Smooth muscle cell (in vitro differentiated cells): ENCODE measurements around the gene ALDH3B2. TPM values are rescaled to one million over a fixed set of nuclear protein-coding genes. Genes with fewer than 3 reads are reported as not detected.

Source experiments
- DNase-seq: peaks from one replicate; lab custom pipeline; 2025; ENCODE audit not compliant: unreplicated experiment; lab: John Stamatoyannopoulos, UW
- H2AFZ ChIP-seq: fragments of 200-600 bp; sonication (generic); 2 replicates; pipeline ENCODE4 v1.6.0; 2016; ENCODE audit warnings: antibody characterized with exemption, low read depth, mild to moderate bottlenecking
- H3F3A ChIP-seq: fragments of 200-600 bp; sonication (generic); 2 replicates; pipeline ENCODE4 v1.6.0; 2017; ENCODE audit warnings: antibody characterized with exemption, low read depth
- H3K27ac ChIP-seq: fragments of 200-600 bp; sonication (generic); 2 replicates; pipeline ENCODE4 v1.5.1; 2016; ENCODE audit warnings: low read depth, mild to moderate bottlenecking
- H3K27me3 ChIP-seq: fragments of 200-600 bp; sonication (generic); 2 replicates; pipeline ENCODE4 v1.6.1; 2016; ENCODE audit warnings: low read depth, mild to moderate bottlenecking
- H3K36me3 ChIP-seq: fragments of 200-600 bp; sonication (generic); 2 replicates; pipeline ENCODE4 v1.5.1; 2016; ENCODE audit warnings: low read depth
- H3K4me1 ChIP-seq: fragments of 200-600 bp; sonication (generic); 2 replicates; pipeline ENCODE4 v1.5.1; 2016; ENCODE audit warnings: low read depth
- H3K4me2 ChIP-seq: fragments of 200-600 bp; sonication (generic); 2 replicates; pipeline ENCODE4 v1.6.0; 2016; ENCODE audit warnings: mild to moderate bottlenecking
- H3K4me3 ChIP-seq: fragments of 200-600 bp; sonication (generic); 2 replicates; pipeline ENCODE4 v1.5.1; 2016; ENCODE audit warnings: mild to moderate bottlenecking
- H3K79me2 ChIP-seq: fragments of 200-600 bp; sonication (generic); 2 replicates; pipeline ENCODE4 v1.6.0; 2016; ENCODE audit warnings: low read depth, mild to moderate bottlenecking
- H3K9ac ChIP-seq: fragments of 200-600 bp; sonication (generic); 2 replicates; pipeline ENCODE4 v1.6.0; 2016; ENCODE audit warnings: low read depth
- H3K9me3 ChIP-seq: fragments of 200-600 bp; sonication (generic); replicated peaks from 2 replicates; pipeline ENCODE4 v1.5.1; 2016; ENCODE audit warnings: low read depth
- H4K20me1 ChIP-seq: fragments of 200-600 bp; sonication (generic); 2 replicates; pipeline ENCODE4 v1.6.0; 2016; ENCODE audit warnings: low read depth
- WGBS: methylation state at CpG from one replicate; pipeline ENCODE4 v1.1.7; 2016; ENCODE audit warnings: low lambda C conversion rate; 5-methylcytosine and 5-hydroxymethylcytosine counted together
- polyA plus RNA-seq: library from polyadenylated mRNA; unstranded; fragments of >200 nt; fragmentation: Nextera tagmentation; extraction: Ambion mirVana; gene quantifications from 2 replicates; pipeline ENCODE4 v1.2.1, GENCODE V29; 2016
- total RNA-seq: library from RNA; depleted of rRNA; stranded (reverse); fragments of >200 nt; gene quantifications from 2 replicates; pipeline ENCODE4 v1.2.3, GENCODE V29; 2014
- TF ChIP-seq, protein P1 (sequence below): fragments of 200-600 bp; sonication (generic); IDR thresholded peaks from 2 replicates; pipeline ENCODE4 v1.5.1; 2017; ENCODE audit warnings: borderline replicate concordance, mild to moderate bottlenecking, antibody characterized with exemption; ENCODE audit not compliant: insufficient read depth, poor library complexity, severe bottlenecking

Gene ALDH3B2
- total and polyA plus RNA-seq, 2 experiments from 2014 or later: 0.77 to 5.0 TPM

GRCh38 chr11:67664696-67665540 is 9.5 kb downstream of the ALDH3B2 start:
- no peak for DNase-seq
- Histone ChIP-seq H3K36me3 (no peaks in the 10 kb centered on the region), H4K20me1 (no peaks in the 10 kb centered on the region), H3K79me2 (no peaks in the 10 kb centered on the region), H3F3A (no peaks in the 10 kb centered on the region), H3K9me3 (no peaks in the 10 kb centered on the region), H3K27me3 (no peaks in the 10 kb centered on the region), H3K27ac (no peak overlapping the region), H3K4me1 (no peaks in the 10 kb centered on the region), H3K9ac (no peak overlapping the region), H2AFZ (no peak overlapping the region), H3K4me2 (no peak overlapping the region), H3K4me3 (no peak overlapping the region)
- TF ChIP-seq, protein P1, sequence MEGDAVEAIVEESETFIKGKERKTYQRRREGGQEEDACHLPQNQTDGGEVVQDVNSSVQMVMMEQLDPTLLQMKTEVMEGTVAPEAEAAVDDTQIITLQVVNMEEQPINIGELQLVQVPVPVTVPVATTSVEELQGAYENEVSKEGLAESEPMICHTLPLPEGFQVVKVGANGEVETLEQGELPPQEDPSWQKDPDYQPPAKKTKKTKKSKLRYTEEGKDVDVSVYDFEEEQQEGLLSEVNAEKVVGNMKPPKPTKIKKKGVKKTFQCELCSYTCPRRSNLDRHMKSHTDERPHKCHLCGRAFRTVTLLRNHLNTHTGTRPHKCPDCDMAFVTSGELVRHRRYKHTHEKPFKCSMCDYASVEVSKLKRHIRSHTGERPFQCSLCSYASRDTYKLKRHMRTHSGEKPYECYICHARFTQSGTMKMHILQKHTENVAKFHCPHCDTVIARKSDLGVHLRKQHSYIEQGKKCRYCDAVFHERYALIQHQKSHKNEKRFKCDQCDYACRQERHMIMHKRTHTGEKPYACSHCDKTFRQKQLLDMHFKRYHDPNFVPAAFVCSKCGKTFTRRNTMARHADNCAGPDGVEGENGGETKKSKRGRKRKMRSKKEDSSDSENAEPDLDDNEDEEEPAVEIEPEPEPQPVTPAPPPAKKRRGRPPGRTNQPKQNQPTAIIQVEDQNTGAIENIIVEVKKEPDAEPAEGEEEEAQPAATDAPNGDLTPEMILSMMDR: no peak
- WGBS: 85% methylated on average over 22 of the region's 33 CpGs

DNA sequence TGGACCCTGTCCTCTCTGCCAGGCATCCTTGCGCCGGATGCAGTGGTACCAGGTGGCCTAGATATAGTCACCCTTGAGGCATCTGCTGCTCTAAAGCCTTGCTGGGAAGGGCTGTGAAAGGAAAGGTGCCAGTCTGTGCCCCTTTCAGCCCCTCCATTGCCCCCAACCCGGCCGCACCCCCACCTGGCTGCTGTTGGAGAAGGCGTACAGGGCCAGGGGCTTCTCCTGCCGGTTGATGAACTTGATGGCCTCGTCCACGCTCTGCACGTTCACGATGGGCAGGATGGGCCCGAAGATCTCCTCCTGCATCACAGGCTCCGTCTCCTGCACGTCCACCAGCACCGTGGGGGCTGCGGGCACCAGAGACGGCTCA is 10.2 kb downstream of the ALDH3B2 start:
- H4K20me1 ChIP-seq: no peaks in the 10 kb centered on the region
- WGBS: 97% methylated on average over 14 of the region's 16 CpGs
- TF ChIP-seq, protein P1: no peak
- no peak overlapping the region for H2AFZ ChIP-seq
- H3K79me2 ChIP-seq: no peaks in the 10 kb centered on the region
- no peaks in the 10 kb centered on the region for H3K36me3 ChIP-seq
- no peak overlapping the region for H3K9ac ChIP-seq
- no peaks in the 10 kb centered on the region for H3K4me1 ChIP-seq
- no peak overlapping the region for H3K27ac ChIP-seq
- no peaks in the 10 kb centered on the region for H3K27me3 ChIP-seq
- H3K4me2 ChIP-seq: no peak overlapping the region
- no peak overlapping the region for H3K4me3 ChIP-seq
- H3F3A ChIP-seq: no peaks in the 10 kb centered on the region
- no peaks in the 10 kb centered on the region for H3K9me3 ChIP-seq
- no peak for DNase-seq

GRCh38 chr11:67663532-67664212 is 10.8 kb downstream of the ALDH3B2 start:
- H3K79me2 ChIP-seq: no peaks in the 10 kb centered on the region
- no peak overlapping the region for H2AFZ ChIP-seq
- no peaks in the 10 kb centered on the region for H3K4me1 ChIP-seq
- H3F3A ChIP-seq: no peaks in the 10 kb centered on the region
- H3K27ac ChIP-seq: no peak overlapping the region
- no peaks in the 10 kb centered on the region for H3K36me3 ChIP-seq
- no peak overlapping the region for H3K9ac ChIP-seq
- H3K4me3 ChIP-seq: no peak overlapping the region
- no peak for DNase-seq
- no peaks in the 10 kb centered on the region for H3K9me3 ChIP-seq
- no peaks in the 10 kb centered on the region for H3K27me3 ChIP-seq
- TF ChIP-seq, protein P1: no peak
- H4K20me1 ChIP-seq: no peaks in the 10 kb centered on the region
- H3K4me2 ChIP-seq: no peak overlapping the region
- 96% methylated on average over 22 of the region's 22 CpGs for WGBS
